NB4 (cell line): ENCODE results near the gene KRT7.
"Not testable (repeated sequence)": the region's sequence is repeated elsewhere in the genome, so short reads cannot be mapped to it uniquely, and the experiment has no call there.

Source experiments
- DNase-seq: peaks from one replicate; pipeline ENCODE4 v3.0.0; 2010; ENCODE audit warnings: low read depth
- H3K4me3 ChIP-seq: one replicate; pipeline ENCODE4 v1.5.1; 2011; ENCODE audit warnings: mild to moderate bottlenecking, low read depth, low read length, moderate library complexity
- CTCF ChIP-seq: IDR thresholded peaks from one replicate; pipeline ENCODE4 v1.5.1; 2012; ENCODE audit warnings: low read depth, low read length
- MAX ChIP-seq: IDR thresholded peaks from 2 replicates; pipeline ENCODE4 v1.6.1; 2011; ENCODE audit warnings: low read depth, low read length
- MYC ChIP-seq: IDR thresholded peaks from 2 replicates; pipeline ENCODE4 v1.6.1; 2011; ENCODE audit warnings: low read depth, low read length
- POLR2A ChIP-seq: IDR thresholded peaks from 2 replicates; pipeline ENCODE4 v1.6.1; 2011; ENCODE audit warnings: mild to moderate bottlenecking; ENCODE audit not compliant: insufficient read length; ENCODE audit errors: extremely low read depth

The KRT7 gene

GRCh38 chr12:52280796-52281560 lies 47.9 kb downstream of the KRT7 start:
- TF ChIP-seq POLR2A: no peak
- no peak for TF ChIP-seq MYC
- no peak for TF ChIP-seq MAX
- TF ChIP-seq CTCF: no peak
- H3K4me3 ChIP-seq: no peak overlapping the region
- no peak for DNase-seq

GRCh38 chr12:52284562-52285171 lies 51.6 kb downstream of the KRT7 start:
- TF ChIP-seq MAX (no peak), MYC (no peak), POLR2A (no peak), CTCF (no peak)
- no peak for DNase-seq
- no peak overlapping the region for H3K4me3 ChIP-seq

GRCh38 chr12:52285172-52285745 lies 52.2 kb downstream of the KRT7 start:
- no peak for TF ChIP-seq MYC
- no peak for TF ChIP-seq CTCF
- no peak for TF ChIP-seq MAX
- no peak for TF ChIP-seq POLR2A
- no peak for DNase-seq
- H3K4me3 ChIP-seq: no peak overlapping the region

- DNase-seq: no peak
- H3K4me3 ChIP-seq: no peak overlapping the region
- TF ChIP-seq POLR2A (no peak), MAX (no peak), CTCF (no peak)
Observed at GRCh38 chr12:52285851-52286530, 52.9 kb downstream of the KRT7 start.

- not testable (repeated sequence) for DNase-seq, H3K4me3 ChIP-seq
Observed at GRCh38 chr12:52286857-52287785, 54.1 kb downstream of the KRT7 start.

- H3K4me3 ChIP-seq: not testable (repeated sequence)
- peak; percentile 85 for DNase-seq
Observed at GRCh38 chr12:52287816-52288805, 55.1 kb downstream of the KRT7 start.

GRCh38 chr12:52290483-52291134 lies 57.6 kb downstream of the KRT7 start:
- H3K4me3 ChIP-seq, DNase-seq: not testable (repeated sequence)
